ENCODE data around the gene TMTC2. TPM values are rescaled to one million over a fixed set of nuclear protein-coding genes. Genes with fewer than 3 reads are reported as not detected.

The TMTC2 gene
- total RNA-seq, 1 donor from 2014 or later, result 25.5 TPM

DNA sequence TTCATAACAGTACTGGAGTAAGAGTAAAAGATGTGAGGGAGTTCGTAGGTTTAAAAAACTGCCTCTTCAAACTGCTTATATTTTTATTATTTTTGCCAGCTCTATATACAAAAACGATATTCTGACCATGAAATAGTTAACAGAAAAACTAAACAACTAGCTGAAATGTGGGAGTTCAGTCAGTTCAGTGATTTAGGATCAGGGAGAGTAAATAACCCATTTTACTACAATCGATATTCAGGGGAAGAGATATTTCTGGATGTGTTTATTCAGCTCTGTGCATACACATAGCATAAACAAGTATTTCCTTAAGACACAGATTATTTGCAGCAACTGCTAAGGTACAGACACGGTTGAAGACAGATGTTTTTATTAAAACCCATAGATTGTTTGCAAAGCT, 470.9 kb downstream of the TMTC2 start:
- no peak overlapping the region for H3K4me2 ChIP-seq

DNA sequence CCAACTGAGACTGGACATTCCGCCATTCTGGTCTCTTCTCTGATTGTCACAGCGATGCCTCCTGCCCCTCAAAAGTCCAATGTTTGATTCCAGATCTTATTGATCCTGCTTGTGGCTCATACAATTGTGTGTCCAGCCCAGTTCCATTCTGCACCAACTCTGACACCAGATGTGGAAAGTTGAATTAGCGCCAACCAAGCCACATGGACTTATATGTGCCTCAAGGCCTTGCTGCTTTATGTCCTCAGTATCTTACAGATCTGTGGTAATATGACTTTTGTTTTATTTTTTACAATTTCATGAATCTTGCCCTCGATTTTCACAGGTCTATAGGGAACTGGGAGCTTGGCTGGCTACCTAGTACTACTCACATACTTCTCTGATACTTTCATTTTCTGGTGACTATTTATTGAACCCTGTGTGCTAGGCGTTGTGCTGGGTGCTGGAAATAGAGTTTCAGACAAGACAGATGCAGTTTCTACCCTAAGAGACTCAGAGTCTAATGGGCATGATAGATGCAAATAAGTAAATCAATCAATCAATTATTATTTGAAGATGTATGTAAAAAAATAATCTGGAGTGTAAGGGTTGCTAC, 472.0 kb downstream of the TMTC2 start:
- TF ChIP-seq, protein P1, sequence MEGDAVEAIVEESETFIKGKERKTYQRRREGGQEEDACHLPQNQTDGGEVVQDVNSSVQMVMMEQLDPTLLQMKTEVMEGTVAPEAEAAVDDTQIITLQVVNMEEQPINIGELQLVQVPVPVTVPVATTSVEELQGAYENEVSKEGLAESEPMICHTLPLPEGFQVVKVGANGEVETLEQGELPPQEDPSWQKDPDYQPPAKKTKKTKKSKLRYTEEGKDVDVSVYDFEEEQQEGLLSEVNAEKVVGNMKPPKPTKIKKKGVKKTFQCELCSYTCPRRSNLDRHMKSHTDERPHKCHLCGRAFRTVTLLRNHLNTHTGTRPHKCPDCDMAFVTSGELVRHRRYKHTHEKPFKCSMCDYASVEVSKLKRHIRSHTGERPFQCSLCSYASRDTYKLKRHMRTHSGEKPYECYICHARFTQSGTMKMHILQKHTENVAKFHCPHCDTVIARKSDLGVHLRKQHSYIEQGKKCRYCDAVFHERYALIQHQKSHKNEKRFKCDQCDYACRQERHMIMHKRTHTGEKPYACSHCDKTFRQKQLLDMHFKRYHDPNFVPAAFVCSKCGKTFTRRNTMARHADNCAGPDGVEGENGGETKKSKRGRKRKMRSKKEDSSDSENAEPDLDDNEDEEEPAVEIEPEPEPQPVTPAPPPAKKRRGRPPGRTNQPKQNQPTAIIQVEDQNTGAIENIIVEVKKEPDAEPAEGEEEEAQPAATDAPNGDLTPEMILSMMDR (IDR thresholded peaks at IDR 0.05), result no peak
- no peak for TF ChIP-seq EZH2phosphoT487 (IDR thresholded peaks at IDR 0.05)
- no peak for TF ChIP-seq EZH2 (IDR thresholded peaks at IDR 0.05)
- no peaks in the 10 kb centered on the region for H3K27me3 Mint-ChIP-seq (ENCODE audit: insufficient read depth, low read depth)
- Histone ChIP-seq H3K9ac (no peak overlapping the region), H3K36me3 (no peaks in the 10 kb centered on the region), H3F3A (ENCODE audit: low read depth) (no peaks in the 10 kb centered on the region), H4K20me1 (ENCODE audit: low read depth) (no peaks in the 10 kb centered on the region), H3K4me3 (no peak overlapping the region), H2AFZ (replicated peaks) (peak overlapping the region; percentile 55), H3K4me1 (no peaks in the 10 kb centered on the region), H3K27me3 (no peaks in the 10 kb centered on the region), H3K79me2 (ENCODE audit: low read depth) (no peaks in the 10 kb centered on the region), H3K4me2 (no peak overlapping the region), H3K9me3 (ENCODE audit: low read depth) (no peaks in the 10 kb centered on the region), H3K27ac (no peak overlapping the region)
- no peak overlapping the region for H3K4me3 Mint-ChIP-seq
- H3K4me1 Mint-ChIP-seq, result peaks cover 7% of the 10 kb centered on the region
- H3K36me3 Mint-ChIP-seq, result peaks cover 5% of the 10 kb centered on the region
- no peak for DNase-seq (ENCODE audit: low spot score)
- peaks cover 15% of the 10 kb centered on the region for H3K9me3 Mint-ChIP-seq
- H3K27ac Mint-ChIP-seq, result peak overlapping the region; percentile 39

More for the DNA sequence above, 470.9 kb downstream of the TMTC2 start:
- Histone ChIP-seq H2AFZ (replicated peaks) (no peak overlapping the region), H3K27ac (no peak overlapping the region), H3K27me3 (no peaks in the 10 kb centered on the region), H3K4me1 (peaks cover 2% of the 10 kb centered on the region), H3K9me3 (ENCODE audit: low read depth) (no peaks in the 10 kb centered on the region), H3F3A (ENCODE audit: low read depth) (no peaks in the 10 kb centered on the region), H3K4me3 (no peak overlapping the region), H3K79me2 (ENCODE audit: low read depth) (no peaks in the 10 kb centered on the region), H3K36me3 (no peaks in the 10 kb centered on the region), H4K20me1 (ENCODE audit: low read depth) (no peaks in the 10 kb centered on the region), H3K9ac (no peak overlapping the region)
- no peaks in the 10 kb centered on the region for H3K27me3 Mint-ChIP-seq (ENCODE audit: insufficient read depth, low read depth)
- no peak for DNase-seq (ENCODE audit: low spot score)
- H3K4me1 Mint-ChIP-seq, result peaks cover 18% of the 10 kb centered on the region
- H3K4me3 Mint-ChIP-seq, result no peak overlapping the region
- H3K36me3 Mint-ChIP-seq, result peaks cover 5% of the 10 kb centered on the region
- TF ChIP-seq, protein P1 (IDR thresholded peaks at IDR 0.05), result no peak
- TF ChIP-seq EZH2phosphoT487 (IDR thresholded peaks at IDR 0.05) (no peak), EZH2 (IDR thresholded peaks at IDR 0.05) (no peak)
- no peak overlapping the region for H3K27ac Mint-ChIP-seq
- peaks cover 15% of the 10 kb centered on the region for H3K9me3 Mint-ChIP-seq

DNA sequence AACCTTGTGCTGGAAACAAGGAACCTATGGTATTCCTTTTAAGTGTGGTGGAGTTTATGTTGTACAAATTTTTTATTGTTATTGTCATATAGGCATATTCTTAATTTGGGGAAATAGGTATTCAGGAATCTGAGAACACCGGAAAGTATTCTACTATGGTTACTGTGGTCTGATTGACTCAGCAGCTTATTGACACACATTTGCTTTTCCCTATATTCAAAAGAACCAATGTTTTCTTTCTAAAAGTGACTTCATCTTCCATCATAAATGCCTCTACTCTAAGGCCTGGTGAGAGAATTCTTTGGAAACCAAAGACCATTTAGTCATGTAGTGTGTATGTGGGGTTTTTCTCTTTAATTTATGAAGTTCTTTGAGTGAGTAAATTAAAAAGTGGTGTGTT, 474.8 kb downstream of the TMTC2 start:
- H3K27ac Mint-ChIP-seq, result no peak overlapping the region

More for the DNA sequence above, 474.8 kb downstream of the TMTC2 start:
- H3K36me3 ChIP-seq, result no peaks in the 10 kb centered on the region
- H3K4me1 ChIP-seq, result no peaks in the 10 kb centered on the region
- H3K9me3 Mint-ChIP-seq, result peaks cover 8% of the 10 kb centered on the region
- no peaks in the 10 kb centered on the region for H3F3A ChIP-seq (ENCODE audit: low read depth)
- no peak overlapping the region for H3K4me3 ChIP-seq
- peaks cover 4% of the 10 kb centered on the region for H3K9me3 ChIP-seq (ENCODE audit: low read depth)
- H3K27me3 Mint-ChIP-seq (ENCODE audit: insufficient read depth, low read depth), result no peaks in the 10 kb centered on the region
- H3K4me2 ChIP-seq, result no peak overlapping the region
- H3K4me1 Mint-ChIP-seq, result no peaks in the 10 kb centered on the region
- no peaks in the 10 kb centered on the region for H4K20me1 ChIP-seq (ENCODE audit: low read depth)
- H3K9ac ChIP-seq, result no peak overlapping the region
- peaks cover 1% of the 10 kb centered on the region for H3K36me3 Mint-ChIP-seq
- H3K4me3 Mint-ChIP-seq, result no peak overlapping the region
- TF ChIP-seq, protein P1 (IDR thresholded peaks at IDR 0.05), result no peak
- TF ChIP-seq EZH2 (IDR thresholded peaks at IDR 0.05) (no peak), EZH2phosphoT487 (IDR thresholded peaks at IDR 0.05) (no peak)
- no peak overlapping the region for H3K27ac ChIP-seq
- no peak for DNase-seq (ENCODE audit: low spot score)
- no peak overlapping the region for H2AFZ ChIP-seq (replicated peaks)
- H3K27me3 ChIP-seq, result no peaks in the 10 kb centered on the region
- H3K79me2 ChIP-seq (ENCODE audit: low read depth), result no peaks in the 10 kb centered on the region
